HG03432 (cell line): ENCODE measurements around the gene PDLIM5.
"Not testable (repeated sequence)": the region's sequence is repeated elsewhere in the genome, so short reads cannot be mapped to it uniquely, and the experiment has no call there.

Experiments used
- ATAC-seq: cut with Tn5 transposase; IDR thresholded peaks from one replicate; pipeline ENCODE4 v1.9.1; 2021; ENCODE audit warnings: mild to moderate bottlenecking, moderate library complexity; ENCODE audit not compliant: unreplicated experiment

The PDLIM5 gene, protein sequence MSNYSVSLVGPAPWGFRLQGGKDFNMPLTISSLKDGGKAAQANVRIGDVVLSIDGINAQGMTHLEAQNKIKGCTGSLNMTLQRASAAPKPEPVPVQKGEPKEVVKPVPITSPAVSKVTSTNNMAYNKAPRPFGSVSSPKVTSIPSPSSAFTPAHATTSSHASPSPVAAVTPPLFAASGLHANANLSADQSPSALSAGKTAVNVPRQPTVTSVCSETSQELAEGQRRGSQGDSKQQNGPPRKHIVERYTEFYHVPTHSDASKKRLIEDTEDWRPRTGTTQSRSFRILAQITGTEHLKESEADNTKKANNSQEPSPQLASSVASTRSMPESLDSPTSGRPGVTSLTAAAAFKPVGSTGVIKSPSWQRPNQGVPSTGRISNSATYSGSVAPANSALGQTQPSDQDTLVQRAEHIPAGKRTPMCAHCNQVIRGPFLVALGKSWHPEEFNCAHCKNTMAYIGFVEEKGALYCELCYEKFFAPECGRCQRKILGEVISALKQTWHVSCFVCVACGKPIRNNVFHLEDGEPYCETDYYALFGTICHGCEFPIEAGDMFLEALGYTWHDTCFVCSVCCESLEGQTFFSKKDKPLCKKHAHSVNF

DNA sequence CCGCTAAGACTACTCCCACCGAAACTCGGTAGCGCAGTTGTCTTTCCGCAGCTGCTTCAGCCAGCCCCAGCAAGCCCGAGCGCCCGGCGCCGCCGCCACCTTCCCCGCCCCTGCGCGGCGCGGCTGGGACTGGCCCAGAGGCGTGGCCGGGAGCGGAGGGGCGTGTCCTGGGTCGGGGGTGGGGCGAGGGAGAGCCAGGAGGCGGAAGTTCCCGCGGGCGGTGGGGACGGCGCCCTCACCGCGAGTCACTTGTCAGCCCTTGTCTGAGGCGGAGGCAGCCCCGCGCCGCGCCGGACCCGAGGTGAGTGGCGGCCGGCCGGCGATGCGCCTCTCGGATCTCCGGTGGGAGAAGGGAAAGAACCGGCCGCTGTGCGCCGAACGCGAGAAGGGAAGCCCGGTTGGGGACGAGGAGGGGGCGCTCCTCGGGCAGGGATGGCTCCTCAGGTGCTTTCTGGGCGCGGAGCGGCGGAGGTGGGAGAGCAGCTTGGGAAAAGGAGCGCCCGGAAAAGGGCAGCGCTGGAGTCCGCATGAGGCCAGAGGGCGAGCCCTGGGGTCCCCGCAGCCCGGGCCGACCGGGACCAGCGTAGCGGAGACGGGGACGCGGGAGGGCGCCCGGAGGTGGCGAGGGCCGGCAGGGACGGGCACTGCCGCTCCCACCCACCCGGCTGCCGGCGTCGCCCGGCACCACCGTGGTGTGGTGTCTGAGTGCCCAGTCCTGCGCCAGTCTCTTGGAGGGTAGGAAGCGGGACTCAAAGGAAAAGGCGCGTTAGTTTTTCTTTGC lies at the start of gene PDLIM5:
Gene PDLIM5 (plus strand): TSS at position 248 of the 781 bp plus-strand sequence. CDS start 3,347 bp downstream, outside the sequence.
- ATAC-seq: peak; percentile 92

DNA sequence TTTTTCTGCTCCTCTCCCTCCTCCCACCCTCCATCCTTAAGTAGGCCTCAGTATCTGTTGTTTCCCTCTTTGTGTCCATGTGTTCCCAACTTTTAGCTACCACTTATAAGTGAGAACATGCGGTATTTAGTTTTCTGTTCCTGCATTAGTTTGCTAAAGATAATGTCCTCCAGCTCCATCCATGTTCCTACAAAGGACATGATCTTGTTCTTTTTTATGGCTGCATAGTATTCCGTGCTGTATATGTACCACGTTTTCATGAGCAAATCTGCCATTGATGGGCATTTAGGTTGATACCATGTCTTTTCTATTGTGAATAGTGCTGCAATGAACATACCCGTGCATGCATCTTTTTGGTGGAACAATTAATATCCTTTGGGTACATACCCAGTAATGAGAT lies 49.3 kb upstream of the PDLIM5 start:
- not testable (repeated sequence) for ATAC-seq

DNA sequence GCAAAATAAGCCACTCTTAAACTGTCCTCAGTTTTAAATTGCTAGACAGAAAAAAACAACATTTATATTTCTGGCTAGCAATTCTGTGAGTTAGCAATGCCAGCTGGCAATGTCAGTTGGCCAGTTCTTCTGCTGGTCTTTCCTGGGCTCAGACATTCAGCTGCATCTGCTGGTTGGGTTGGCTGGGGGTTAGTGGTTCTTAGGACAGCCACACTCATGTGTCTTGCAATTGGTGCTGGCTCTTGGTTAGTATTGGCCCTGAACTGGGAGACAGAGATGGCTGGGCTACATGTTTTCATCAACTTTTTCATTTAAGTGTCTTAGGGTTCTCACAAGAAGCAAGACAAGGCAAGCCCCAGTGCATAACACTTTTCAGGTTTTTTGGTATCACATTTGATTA lies 48.0 kb upstream of the PDLIM5 start:
- no peak for ATAC-seq

DNA sequence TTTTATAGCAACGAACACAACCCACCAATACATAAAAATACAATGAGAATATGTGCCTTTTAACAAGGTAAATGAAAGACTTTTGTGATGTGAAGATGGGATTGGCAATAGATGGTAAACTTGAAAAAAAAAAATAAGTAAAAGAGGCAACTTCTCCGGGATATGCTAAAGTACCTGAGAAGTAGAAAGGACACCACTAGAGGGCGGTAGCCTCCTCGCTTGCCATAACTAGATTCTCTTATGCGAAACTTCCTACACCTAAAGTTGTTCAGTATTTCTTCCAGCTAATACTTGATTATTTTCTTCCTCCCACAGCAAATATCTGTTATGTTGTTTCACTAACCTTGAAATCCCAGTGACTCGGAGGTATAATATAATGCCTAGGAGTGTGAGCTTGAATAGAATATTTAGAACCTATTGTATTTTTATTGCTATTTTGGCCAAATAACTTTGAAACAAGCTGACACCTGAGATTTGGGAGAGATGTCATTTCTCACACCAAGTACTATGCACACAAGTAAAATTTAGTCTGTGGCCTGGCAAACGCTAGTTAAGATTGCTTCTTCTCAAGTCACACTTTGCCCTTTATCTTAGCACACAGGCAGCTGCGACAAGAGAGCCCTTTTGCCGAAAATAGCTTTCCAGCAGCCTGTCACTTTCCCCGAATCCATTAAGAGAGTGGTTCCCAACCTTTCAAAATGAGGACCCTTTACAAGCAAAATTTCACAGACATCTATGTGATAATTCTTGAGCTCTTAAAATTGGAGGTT lies 44.9 kb upstream of the PDLIM5 start:
- no peak for ATAC-seq

DNA sequence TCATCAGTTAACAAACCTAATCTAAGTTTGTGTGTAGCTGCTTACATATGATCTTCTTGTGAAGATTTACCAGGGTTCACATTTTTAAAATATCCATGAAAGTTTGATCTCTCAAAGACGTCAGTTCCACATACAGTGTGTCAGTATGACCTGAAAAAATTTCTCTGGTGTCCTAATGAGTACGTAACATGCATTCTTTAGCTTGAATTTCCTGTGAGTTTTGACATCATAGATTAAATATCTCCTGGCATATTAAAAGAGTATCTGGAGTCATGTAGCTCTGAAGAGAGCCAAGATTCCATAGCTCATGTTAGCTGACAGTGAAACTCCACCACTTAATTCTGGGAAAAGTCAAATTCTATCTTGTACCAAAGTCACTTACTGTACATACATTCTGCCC lies 43.9 kb upstream of the PDLIM5 start:
- ATAC-seq: no peak

DNA sequence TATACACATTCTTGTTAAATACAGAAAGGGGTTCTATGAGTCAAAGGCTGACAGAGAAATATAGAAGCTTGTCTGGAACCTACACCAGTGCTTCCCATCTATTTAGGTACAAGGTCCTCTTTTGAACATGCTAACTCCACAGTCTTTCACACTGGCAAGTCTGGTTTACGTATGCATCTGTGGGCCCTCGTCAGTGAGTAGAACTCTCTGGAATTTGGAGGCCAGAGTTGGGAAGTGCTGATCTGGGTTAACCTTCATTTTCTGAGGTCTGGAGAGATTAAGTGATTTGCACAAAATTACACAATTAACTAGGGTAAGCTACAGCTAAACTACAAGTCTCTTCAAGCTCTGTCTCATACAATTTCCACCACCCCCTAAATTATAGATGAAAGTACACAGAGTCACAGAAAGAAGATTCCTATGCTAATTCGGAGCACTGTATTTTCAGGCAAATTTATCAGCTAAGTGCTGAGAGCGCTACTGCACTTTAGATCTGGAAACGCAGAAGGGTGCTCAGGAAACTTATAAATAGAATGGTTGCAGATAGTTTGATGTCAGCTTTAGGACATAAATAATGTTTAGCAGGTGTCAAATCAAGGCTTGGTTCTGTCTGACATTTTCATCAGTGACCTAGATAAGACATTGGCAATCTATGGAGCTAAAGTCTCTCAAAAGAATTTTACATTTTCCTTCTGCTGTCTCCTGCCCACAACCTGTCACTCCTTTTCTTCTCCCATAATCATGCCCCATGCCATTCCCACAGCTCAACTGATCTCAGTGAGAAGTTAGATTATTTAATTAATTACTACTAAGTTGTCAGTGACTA lies 43.0 kb upstream of the PDLIM5 start:
- no peak for ATAC-seq

DNA sequence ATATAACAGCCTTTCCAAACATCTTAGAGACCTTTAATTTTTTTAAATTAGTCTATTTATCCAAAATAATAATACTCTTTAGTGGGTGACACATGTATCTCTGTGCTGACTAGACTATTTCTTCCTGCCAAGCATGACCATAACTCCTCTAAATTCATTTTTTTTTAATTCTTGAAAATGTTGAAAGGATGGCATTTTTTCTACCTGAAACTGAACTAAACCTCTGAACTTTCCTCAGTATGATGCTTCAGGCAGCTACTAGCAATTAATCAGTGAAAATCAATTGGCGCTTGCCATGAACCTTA lies 42.4 kb upstream of the PDLIM5 start:
- ATAC-seq: no peak

DNA sequence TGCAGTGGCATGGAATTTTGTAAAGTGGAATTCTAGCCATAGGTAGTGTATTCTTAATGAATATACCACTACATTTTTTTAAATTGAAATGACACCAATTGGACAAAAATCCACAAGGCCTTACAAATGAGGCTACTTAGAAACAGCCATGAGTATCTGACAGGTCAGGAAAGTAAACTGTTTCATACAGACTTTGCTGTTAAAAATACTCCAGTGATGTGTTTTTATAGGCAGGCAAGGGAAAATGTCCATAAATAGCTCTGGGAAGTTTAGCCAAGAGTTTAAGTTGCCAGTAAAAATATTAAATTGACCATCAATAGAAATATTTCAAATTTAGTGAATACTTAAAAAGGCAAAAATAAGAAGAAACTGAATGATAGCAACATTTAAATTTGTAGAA lies 41.8 kb upstream of the PDLIM5 start:
- no peak for ATAC-seq

DNA sequence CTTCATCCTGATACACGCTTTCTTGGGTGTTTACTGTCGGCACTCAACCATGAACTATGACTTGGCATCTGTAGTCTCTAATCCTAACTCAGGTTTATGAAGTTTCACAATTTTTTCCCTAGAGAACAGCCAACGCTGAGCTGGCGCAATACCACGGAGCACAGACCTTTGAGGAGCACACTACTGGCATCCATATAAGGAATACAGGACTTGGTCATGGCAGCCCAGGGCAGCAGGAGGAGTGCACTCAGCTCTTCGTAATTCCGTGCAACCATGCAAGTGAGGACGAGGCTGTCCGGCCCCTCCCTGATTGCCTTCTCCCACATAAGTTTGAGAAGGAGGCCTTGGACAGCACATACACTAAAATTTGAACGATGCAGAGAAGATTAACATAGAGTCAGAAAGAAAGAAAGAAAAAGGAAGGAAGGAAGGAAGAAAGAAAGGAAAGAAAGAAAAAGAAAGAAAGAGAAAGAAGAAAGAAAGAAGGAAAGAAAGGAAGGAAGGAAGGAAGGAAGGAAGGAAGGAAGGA lies 41.0 kb upstream of the PDLIM5 start:
- no peak for ATAC-seq

DNA sequence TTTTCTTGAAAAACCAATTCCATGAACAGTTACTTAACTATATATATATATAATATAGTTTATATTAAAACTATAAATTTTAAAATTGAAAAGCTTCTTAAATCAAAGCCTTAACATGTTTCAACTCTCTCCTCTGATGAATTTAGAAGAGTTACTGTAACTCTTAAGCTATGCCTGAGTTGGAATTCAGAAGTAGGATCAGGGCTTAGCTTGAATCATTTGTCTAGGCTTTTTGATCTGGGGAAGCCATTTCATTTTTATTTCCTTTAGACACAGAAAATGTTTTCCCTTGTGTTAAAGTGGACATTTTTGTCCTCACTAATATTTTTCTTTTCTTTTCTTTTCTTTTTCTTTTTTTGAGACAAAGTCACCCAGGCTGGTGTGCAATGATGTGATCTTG lies 40.4 kb upstream of the PDLIM5 start:
- ATAC-seq: no peak

DNA sequence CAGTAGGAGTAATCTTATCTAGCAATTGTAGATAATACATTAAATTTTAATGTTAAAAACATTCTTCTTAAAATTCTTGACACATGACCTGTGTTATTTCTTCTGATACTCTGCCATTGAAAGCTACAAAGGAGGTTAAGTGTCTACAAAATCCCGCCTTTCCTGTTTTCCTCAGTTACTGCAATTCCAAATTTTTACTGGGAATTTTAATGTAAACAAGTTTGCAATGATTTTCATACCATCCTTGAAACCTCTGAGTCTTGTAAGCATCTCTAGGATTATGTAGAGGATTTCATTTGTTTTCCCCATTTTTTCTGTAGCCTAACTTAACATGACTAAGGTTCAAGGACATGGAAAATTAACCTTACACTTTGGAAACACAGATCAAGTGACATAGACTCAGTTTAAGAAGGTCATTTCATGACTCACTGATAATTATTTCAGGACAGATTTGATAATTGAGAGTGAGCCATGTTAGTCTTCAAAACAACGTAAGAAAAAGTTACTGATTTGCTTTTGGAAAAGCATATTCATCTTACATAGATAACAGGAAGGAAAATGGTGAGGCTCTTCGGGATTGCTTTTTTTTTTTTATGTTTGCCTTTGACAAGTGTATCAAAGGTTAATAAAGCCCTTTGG lies 39.6 kb upstream of the PDLIM5 start:
- ATAC-seq: no peak

DNA sequence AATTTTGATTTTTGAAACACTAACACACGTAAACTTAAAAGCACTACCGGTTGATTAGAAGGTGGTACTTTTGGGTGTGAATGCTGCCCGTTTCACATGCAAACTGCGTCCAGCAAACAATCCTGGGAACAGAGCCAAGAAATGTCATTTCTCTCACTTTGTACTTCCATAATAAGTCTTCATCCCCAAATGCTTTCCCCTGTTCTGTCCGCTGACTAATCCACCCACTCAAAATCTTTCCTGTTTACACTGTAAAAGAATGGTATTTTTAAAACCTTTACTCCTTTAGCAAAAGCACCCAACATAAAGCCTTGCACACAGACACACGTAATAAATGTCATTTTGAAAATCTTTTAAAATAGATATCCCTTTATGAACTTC lies 39.1 kb upstream of the PDLIM5 start:
- no peak for ATAC-seq

DNA sequence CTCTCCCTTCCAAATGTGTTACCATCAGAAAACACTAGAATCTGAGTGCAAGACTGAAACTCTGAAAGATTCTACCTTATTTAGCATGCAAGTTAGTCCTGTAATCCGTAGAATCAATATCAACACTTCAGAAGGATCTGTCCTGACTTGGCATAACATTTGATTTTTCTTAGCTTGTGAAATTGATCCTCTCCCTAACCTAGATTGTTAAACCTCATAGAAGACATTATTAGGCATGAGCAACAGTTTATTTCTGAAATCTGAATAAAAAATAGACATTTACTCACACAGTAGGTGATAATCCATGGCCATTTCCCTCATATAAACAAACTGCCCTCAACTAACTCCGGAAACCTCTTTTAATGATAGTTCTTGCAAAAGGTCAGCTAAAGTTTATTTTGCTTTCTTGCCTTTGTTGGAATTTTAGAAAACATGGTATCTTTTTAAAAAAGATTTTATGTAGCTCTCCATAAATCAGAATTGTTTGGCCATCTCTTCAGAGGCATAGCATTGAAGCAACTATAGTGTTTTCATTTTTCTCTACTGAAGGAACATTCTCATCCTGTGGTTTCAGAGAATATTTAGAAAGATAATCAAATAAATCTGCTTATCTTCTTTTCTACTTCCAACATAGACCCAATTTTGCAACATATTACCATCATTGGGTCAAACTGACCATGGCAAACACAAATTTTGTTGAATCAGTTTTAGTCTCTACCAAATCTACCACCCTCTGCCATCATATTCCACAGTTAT lies 38.5 kb upstream of the PDLIM5 start:
- no peak for ATAC-seq

DNA sequence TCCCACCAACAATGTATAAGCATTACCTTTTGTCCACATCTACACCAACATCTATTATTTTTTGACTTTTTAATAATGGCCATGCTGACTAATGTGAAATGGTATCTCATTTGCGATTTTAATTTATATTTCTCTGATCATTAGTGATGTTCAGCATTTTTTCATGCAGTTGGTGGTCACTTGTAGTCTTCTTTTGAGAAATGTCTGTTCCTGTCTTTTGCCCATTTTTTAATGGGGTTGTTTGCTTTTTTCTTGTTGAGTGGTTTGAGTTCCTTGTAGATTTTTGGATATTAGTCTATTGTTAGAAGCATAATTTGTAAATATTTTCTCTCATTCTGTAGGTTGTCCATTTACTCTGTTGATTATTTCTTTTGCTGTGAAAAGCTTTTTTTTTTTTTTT lies 36.8 kb upstream of the PDLIM5 start:
- no peak for ATAC-seq

DNA sequence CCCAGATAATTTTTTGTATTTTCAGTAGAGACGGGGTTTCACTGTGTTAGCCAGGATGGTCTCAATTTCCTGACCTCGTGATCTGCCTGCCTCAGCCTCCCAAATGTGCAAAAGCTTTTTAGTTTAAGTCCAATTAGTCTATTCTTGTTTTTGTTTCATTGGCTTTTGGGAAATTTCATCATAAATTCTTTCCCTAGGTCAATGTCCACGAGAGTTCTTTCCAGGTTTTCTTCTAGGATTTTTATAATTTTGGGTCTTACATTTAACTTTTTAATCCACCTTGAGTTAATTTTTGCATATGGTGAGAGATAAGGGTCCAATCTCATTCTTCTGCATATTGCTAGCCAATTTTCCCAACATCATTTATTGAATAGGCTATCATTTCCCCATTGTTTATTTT lies 36.3 kb upstream of the PDLIM5 start:
- ATAC-seq: no peak

DNA sequence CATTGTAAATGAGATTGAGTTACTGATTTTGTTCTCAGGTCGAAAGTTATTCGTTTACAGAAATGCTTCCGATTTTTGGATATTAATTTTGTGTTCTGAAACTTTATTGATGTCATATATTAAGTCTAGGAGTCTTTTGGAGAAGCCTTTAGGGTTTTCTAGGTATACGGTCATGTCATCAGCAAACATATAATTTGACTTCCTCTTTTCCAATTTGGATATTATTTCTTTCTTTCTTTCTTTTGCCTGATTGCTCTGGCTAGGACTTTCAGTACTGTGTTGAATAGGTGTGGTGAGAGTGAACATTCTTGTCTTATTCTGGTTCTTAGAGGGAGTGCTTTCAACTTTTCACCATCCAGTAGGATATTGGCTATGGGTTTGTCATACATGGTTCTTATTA lies 35.4 kb upstream of the PDLIM5 start:
- ATAC-seq: no peak

DNA sequence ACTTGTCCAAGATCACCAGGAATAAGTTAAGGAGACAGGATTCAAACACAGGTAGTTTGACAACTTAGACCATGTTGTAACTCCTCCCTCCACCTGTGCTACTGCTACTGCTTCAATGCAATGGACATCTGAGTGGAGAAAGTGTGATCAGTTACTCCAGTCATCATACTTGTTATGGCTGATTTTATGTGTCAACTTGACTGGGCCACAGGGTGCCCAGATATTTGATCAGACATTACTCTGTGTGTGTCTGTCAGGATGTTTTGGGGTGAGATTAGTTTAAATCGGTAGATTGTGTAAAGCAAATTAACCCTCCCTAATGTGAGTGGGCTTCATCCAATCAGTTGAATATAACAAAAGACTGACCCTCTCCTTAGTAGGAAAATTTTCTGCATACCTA lies 34.8 kb upstream of the PDLIM5 start:
- no peak for ATAC-seq

DNA sequence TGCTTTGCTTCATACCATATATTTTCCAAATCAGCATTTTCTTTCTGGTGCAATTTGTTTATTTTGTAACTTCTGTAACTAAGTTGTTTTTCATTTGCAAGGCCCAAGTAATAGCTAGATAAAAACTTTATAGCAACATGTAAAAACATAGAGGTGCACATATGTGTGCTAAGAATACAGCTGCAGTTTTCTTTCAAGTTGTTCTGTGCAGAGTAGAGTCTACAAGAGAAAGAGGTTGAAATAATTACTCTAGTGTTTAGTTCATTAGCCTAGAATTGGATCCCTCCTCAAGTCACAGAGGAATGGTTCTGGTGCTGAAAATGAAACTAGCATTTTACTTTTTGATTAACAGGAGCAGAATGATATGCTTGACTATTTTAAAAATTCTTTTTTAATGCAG lies 32.2 kb upstream of the PDLIM5 start:
- no peak for ATAC-seq

DNA sequence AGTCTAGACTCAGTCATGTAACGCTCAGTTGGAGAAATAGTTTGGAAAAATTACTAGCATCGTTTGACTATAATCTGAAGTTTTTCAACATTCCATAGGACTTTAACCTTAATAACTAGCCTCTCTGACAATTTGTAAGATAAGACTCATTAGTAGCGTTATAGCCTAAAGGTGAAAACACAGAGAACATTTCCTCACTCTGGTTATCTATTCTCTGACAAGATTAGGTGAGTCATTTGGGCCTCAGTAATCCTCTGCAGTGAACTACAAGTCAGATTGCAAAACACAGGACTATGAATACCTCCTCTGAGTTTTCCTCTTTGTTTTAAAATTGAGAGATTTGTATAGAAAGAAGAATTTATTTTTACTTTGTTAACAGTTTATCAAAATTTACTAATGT lies 31.8 kb upstream of the PDLIM5 start:
- no peak for ATAC-seq
